GM23248 (cell line): ENCODE measurements around the gene NDUFAF2.

Experiments
- EZH2 ChIP-seq: fragments of 200-600 bp; sonication (generic); IDR thresholded peaks from 2 replicates; pipeline ENCODE4 v1.6.1; 2018; ENCODE audit warnings: antibody characterized with exemption, mild to moderate bottlenecking; ENCODE audit not compliant: insufficient read depth, poor library complexity, severe bottlenecking
- EZH2phosphoT487 ChIP-seq: fragments of 200-600 bp; sonication (generic); IDR thresholded peaks from 2 replicates; pipeline ENCODE4 v1.6.1; 2018; ENCODE audit warnings: antibody characterized with exemption, moderate library complexity, mild to moderate bottlenecking, low read depth; ENCODE audit not compliant: insufficient read depth

DNA sequence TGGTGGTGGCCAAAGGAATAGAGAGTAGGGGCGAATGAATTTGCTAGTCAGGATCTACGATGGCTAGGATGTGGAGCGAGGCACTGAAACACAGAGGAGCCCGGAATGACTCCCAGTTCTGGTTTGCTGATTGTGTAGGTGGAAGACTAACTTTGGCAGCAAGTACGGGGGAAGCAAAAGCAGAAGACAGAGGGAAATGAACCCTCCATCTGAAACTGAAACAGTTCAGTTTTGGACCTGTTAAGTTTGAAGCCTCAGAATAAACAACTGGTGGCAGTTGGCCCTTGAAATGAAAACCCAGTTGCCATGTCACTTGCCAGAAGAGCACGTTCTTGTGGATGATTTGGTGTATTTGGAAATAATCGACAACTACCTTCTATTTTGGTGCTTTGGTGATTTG, 232.7 kb downstream of the NDUFAF2 start:
- TF ChIP-seq EZH2 (no peak), EZH2phosphoT487 (no peak)
